ENCODE results near the gene PRPSAP1.

PRPSAP1 gene

GRCh38 chr17:76304226-76305134 lies 49.2 kb downstream of the PRPSAP1 start:
- Histone ChIP-seq H3K4me1 (ENCODE audit: insufficient read depth, low read length) (no peaks in the 10 kb centered on the region), H3K9ac (ENCODE audit: low read depth, low read length) (no peak overlapping the region), H3K36me3 (ENCODE audit: insufficient read depth, low read length) (no peaks in the 10 kb centered on the region), H3K9me3 (ENCODE audit: control insufficient read depth, insufficient read depth, low read length) (no peaks in the 10 kb centered on the region)

- no peaks in the 10 kb centered on the region for H3K36me3 ChIP-seq (ENCODE audit: insufficient read depth, low read length)
- H3K9me3 ChIP-seq (ENCODE audit: control insufficient read depth, insufficient read depth, low read length): no peaks in the 10 kb centered on the region
- no peak overlapping the region for H3K9ac ChIP-seq (ENCODE audit: low read depth, low read length)
- H3K4me1 ChIP-seq (ENCODE audit: insufficient read depth, low read length): no peaks in the 10 kb centered on the region
Observed at GRCh38 chr17:76297436-76297835, 56.3 kb downstream of the PRPSAP1 start.

- no peak overlapping the region for H3K9ac ChIP-seq (ENCODE audit: low read depth, low read length)
Observed at GRCh38 chr17:76296889-76297288, 56.8 kb downstream of the PRPSAP1 start.

GRCh38 chr17:76296186-76296585 lies 57.5 kb downstream of the PRPSAP1 start:
- H3K4me1 ChIP-seq (ENCODE audit: insufficient read depth, low read length): no peaks in the 10 kb centered on the region
- H3K9ac ChIP-seq (ENCODE audit: low read depth, low read length): no peak overlapping the region
- H3K9me3 ChIP-seq (ENCODE audit: control insufficient read depth, insufficient read depth, low read length): no peaks in the 10 kb centered on the region
- H3K36me3 ChIP-seq (ENCODE audit: insufficient read depth, low read length): no peaks in the 10 kb centered on the region

More at GRCh38 chr17:76296889-76297288, 56.8 kb downstream of the PRPSAP1 start:
- Histone ChIP-seq H3K36me3 (ENCODE audit: insufficient read depth, low read length) (no peaks in the 10 kb centered on the region), H3K9me3 (ENCODE audit: control insufficient read depth, insufficient read depth, low read length) (no peaks in the 10 kb centered on the region), H3K4me1 (ENCODE audit: insufficient read depth, low read length) (no peaks in the 10 kb centered on the region)

GRCh38 chr17:76293106-76293505 lies 60.6 kb downstream of the PRPSAP1 start:
- H3K9me3 ChIP-seq (ENCODE audit: control insufficient read depth, insufficient read depth, low read length): no peaks in the 10 kb centered on the region
- H3K4me1 ChIP-seq (ENCODE audit: insufficient read depth, low read length): no peaks in the 10 kb centered on the region
- no peaks in the 10 kb centered on the region for H3K36me3 ChIP-seq (ENCODE audit: insufficient read depth, low read length)
- H3K9ac ChIP-seq (ENCODE audit: low read depth, low read length): no peak overlapping the region

- H3K9me3 ChIP-seq (ENCODE audit: control insufficient read depth, insufficient read depth, low read length): no peaks in the 10 kb centered on the region
- no peak overlapping the region for H3K9ac ChIP-seq (ENCODE audit: low read depth, low read length)
- H3K36me3 ChIP-seq (ENCODE audit: insufficient read depth, low read length): no peaks in the 10 kb centered on the region
- H3K4me1 ChIP-seq (ENCODE audit: insufficient read depth, low read length): no peaks in the 10 kb centered on the region
Observed at GRCh38 chr17:76292567-76292966, 61.1 kb downstream of the PRPSAP1 start.

GRCh38 chr17:76281573-76282371 lies 71.9 kb downstream of the PRPSAP1 start:
- Histone ChIP-seq H3K9me3 (ENCODE audit: control insufficient read depth, insufficient read depth, low read length) (no peaks in the 10 kb centered on the region), H3K9ac (ENCODE audit: low read depth, low read length) (no peak overlapping the region)

GRCh38 chr17:76280650-76281049 lies 73.1 kb downstream of the PRPSAP1 start:
- no peaks in the 10 kb centered on the region for H3K9me3 ChIP-seq (ENCODE audit: control insufficient read depth, insufficient read depth, low read length)
- H3K9ac ChIP-seq (ENCODE audit: low read depth, low read length): no peak overlapping the region
- H3K36me3 ChIP-seq (ENCODE audit: insufficient read depth, low read length): no peaks in the 10 kb centered on the region
- H3K4me1 ChIP-seq (ENCODE audit: insufficient read depth, low read length): peaks cover 2% of the 10 kb centered on the region; the same call in 1 of the 2 replicates

More at GRCh38 chr17:76281573-76282371, 71.9 kb downstream of the PRPSAP1 start:
- peaks cover 2% of the 10 kb centered on the region; the same call in 1 of the 2 replicates for H3K4me1 ChIP-seq (ENCODE audit: insufficient read depth, low read length)
- no peaks in the 10 kb centered on the region for H3K36me3 ChIP-seq (ENCODE audit: insufficient read depth, low read length)

GRCh38 chr17:76279742-76280287 lies 73.9 kb downstream of the PRPSAP1 start:
- H3K4me1 ChIP-seq (ENCODE audit: insufficient read depth, low read length): peaks cover 2% of the 10 kb centered on the region; the same call in 1 of the 2 replicates
- no peak overlapping the region for H3K9ac ChIP-seq (ENCODE audit: low read depth, low read length)
- no peaks in the 10 kb centered on the region for H3K9me3 ChIP-seq (ENCODE audit: control insufficient read depth, insufficient read depth, low read length)
- no peaks in the 10 kb centered on the region for H3K36me3 ChIP-seq (ENCODE audit: insufficient read depth, low read length)

GRCh38 chr17:76278952-76279741 lies 74.6 kb downstream of the PRPSAP1 start:
- Histone ChIP-seq H3K36me3 (ENCODE audit: insufficient read depth, low read length) (no peaks in the 10 kb centered on the region), H3K4me1 (ENCODE audit: insufficient read depth, low read length) (peaks cover 2% of the 10 kb centered on the region; the same call in 1 of the 2 replicates), H3K9ac (ENCODE audit: low read depth, low read length) (no peak overlapping the region), H3K9me3 (ENCODE audit: control insufficient read depth, insufficient read depth, low read length) (no peaks in the 10 kb centered on the region)

- Histone ChIP-seq H3K36me3 (ENCODE audit: insufficient read depth, low read length) (no peaks in the 10 kb centered on the region), H3K9me3 (ENCODE audit: control insufficient read depth, insufficient read depth, low read length) (no peaks in the 10 kb centered on the region), H3K9ac (ENCODE audit: low read depth, low read length) (no peak overlapping the region), H3K4me1 (ENCODE audit: insufficient read depth, low read length) (peaks cover 2% of the 10 kb centered on the region; the same call in 1 of the 2 replicates)
Observed at GRCh38 chr17:76278268-76278908, 75.3 kb downstream of the PRPSAP1 start.

GRCh38 chr17:76277300-76278267 lies 76.1 kb downstream of the PRPSAP1 start:
- H3K36me3 ChIP-seq (ENCODE audit: insufficient read depth, low read length): no peaks in the 10 kb centered on the region
- H3K9ac ChIP-seq (ENCODE audit: low read depth, low read length): no peak overlapping the region
- no peaks in the 10 kb centered on the region for H3K9me3 ChIP-seq (ENCODE audit: control insufficient read depth, insufficient read depth, low read length)
- H3K4me1 ChIP-seq (ENCODE audit: insufficient read depth, low read length): peaks cover 2% of the 10 kb centered on the region; the same call in 1 of the 2 replicates
